GM21515 (cell line): ENCODE results near the gene MKRN1.
A peak's percentile ranks its signal among the peaks of the same experiment; 100 is the strongest.
"Not testable (repeated sequence)": the region's sequence is repeated elsewhere in the genome, so short reads cannot be mapped to it uniquely, and the experiment has no call there.

Experiments
- ATAC-seq: cut with Tn5 transposase; IDR thresholded peaks from one replicate; pipeline ENCODE4 v1.9.1; 2021; ENCODE audit not compliant: unreplicated experiment

Gene MKRN1, protein sequence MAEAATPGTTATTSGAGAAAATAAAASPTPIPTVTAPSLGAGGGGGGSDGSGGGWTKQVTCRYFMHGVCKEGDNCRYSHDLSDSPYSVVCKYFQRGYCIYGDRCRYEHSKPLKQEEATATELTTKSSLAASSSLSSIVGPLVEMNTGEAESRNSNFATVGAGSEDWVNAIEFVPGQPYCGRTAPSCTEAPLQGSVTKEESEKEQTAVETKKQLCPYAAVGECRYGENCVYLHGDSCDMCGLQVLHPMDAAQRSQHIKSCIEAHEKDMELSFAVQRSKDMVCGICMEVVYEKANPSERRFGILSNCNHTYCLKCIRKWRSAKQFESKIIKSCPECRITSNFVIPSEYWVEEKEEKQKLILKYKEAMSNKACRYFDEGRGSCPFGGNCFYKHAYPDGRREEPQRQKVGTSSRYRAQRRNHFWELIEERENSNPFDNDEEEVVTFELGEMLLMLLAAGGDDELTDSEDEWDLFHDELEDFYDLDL

DNA sequence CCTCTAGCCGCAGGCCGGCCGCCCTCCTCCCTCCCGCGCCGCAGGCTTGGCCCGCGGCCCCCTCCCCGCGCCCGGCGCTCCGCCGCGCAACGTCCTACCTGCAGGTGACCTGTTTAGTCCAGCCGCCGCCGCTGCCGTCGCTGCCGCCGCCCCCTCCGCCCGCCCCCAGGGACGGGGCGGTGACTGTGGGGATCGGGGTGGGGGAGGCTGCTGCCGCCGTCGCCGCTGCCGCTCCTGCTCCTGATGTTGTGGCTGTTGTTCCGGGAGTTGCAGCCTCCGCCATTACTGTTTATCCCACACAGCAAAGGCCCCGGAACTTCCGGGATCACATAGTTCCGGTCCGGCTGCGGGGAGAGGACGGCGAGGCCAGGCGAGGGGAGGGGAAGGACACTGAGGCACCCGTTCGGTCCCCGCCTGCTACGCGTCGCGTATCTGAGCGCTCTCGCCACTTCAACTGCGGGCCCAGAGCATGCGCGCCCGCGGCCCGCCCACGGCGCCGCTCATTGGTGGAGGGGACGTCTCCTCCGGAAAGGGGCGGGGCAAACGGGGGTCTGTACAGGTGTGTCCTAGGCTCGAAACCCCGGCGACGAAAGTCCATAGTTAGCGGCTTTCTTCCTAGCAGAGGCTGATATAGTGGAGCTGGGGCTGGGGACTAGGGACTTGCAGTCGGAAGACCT, at the start of gene MKRN1:
TSS of gene MKRN1 (minus strand) at position 444 of the 677 bp plus-strand sequence. CDS start at position 283, 161 bp downstream.
- ATAC-seq: peak; percentile 94

- ATAC-seq: no peak
Measured at GRCh38 chr7:140526787-140527664, 47.7 kb upstream of the MKRN1 start.

- ATAC-seq: no peak
Measured at GRCh38 chr7:140526214-140526613, 46.9 kb upstream of the MKRN1 start.

GRCh38 chr7:140525743-140526142, 46.4 kb upstream of the MKRN1 start:
- no peak for ATAC-seq

- ATAC-seq: no peak
Measured at GRCh38 chr7:140521421-140521820, 42.1 kb upstream of the MKRN1 start.

DNA sequence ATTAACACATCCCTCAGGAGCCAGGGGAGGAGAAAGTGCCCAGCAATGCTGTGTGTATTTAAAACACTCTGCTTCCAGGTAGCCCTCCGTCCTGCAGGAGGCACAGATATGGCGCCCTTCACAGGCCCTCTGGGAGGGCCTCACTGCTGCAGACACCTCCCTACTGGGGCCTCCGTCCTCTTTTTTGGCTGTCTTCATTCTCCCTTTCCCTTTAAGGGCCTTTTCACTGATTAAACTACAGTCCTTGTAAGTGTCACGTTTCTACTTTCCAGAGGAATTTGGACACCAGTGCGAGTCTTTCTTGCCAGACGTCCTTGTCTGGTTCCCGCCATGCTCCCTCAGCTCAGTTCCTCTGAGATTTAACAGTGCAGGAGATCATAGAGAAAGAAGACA, 39.7 kb upstream of the MKRN1 start:
- ATAC-seq: no peak

DNA sequence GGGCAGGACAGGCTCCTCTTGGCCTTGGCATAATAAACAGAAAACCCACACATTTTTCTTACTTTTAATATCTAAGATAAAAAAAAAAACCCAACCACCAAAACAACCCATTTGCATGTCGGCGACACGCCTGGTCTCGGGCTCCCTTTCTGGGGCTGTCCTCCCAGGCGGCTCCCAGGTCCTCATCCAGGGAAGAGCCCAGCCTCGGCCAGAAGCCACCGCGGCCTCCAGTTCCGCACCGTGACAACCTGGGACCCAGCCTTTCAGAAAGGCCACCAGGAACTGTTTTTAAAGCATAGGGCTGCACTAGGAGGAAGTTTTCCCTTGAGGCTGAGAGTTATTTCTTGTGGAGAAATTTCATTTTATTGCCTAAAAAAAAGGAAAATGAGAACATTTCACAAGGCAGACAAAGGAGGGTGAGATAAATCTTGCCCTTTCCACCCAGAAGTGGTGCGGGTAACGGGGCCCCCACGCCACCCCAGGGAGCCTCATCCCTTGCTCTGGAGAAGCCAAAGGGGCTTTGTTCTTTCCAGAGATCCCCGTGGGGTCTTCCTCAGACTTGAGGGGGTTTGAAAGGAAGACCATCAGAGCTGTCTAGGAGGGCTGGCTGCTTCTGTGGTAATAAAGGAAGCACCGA, 39.2 kb upstream of the MKRN1 start:
- ATAC-seq: no peak

DNA sequence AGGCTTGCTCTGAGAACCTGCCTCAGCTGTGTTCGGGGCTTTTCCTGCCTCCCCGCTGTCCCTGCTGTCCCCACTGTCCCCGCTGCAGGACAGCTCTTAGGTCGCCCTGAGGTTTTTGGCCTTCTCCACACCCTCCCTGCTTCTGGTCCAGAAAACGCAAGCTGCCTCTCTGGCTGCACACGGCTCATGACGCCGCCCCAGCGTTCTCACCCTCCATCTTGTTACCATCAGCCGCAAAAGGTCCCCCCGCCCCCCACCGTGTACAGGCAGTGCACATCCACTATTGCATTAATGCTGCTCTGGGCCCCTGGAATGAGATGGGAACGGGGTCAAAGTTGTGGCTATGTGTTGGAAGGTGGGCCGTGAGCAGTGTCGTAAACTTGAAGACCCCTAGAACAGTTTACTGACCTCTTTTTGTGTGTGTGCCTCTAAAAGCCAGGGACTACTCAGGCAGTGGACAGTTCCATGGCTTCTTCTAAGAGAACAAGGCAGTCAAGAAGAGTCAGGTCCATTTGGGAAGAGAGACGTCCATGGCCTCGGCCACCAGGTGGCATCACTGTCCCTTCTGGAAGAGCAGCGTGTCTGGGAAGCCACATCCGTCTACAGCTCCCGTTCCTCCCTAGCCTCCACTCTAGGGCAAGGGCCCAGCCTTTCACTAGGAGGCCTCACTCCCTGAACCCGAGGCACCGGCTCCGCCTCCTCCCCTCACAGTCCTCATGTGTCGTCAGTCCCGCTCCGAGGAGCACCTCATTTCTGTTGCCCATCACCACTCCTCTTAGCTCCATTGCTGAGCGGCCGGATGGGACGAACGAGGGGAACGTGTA, 38.5 kb upstream of the MKRN1 start:
- no peak for ATAC-seq

DNA sequence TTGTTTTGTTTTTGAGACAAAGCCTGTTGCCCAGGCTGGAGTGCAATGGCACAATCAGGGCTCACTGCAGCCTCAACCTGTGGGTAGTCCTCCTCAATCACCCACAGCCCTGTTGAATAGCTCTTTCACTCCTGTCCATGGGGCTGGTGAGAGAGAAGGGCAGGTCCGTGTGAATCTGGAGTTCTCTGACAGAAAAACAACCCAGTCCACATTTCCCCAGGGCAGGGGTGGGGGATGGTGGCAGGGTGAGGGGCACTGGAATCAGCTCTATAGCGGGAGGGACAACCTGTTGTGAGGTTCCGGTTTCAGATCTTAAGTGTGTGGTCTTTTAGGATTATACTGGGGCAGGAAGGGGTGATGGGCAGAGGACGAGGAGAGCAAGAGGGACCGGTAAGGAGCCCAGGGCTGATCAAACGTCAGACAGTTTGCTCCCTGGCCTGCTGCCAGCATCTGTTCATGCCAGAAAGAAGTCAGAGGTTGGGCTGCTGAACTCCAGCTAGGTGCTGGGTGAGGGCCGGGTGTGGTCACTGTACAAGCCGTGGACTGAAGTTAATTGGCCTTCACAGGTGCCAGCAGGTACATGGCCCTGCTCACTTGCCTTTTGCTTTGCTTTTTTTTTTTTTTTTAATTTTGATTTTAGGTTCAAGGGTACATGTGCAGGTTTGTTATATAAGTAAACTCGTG, 33.2 kb upstream of the MKRN1 start:
- ATAC-seq: no peak

DNA sequence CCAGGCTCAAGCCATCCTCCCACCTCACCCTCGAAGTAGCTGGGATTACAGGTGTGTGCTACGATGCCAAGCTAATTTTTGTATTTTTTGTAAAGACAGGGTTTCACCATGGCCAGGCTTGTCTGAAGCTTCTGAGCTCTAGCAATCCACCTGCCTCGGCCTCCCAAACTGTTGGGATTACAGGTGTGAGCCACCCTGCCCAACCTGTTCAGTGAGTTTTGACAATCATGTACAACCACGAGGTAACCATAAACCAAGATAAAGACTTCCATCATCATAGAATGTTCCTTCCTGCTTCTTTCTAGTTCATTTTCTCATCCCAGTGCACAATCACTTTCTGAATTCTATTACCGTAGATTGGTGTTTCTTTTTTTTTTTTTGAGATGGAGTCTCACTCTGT, 30.5 kb upstream of the MKRN1 start:
- ATAC-seq: no peak

DNA sequence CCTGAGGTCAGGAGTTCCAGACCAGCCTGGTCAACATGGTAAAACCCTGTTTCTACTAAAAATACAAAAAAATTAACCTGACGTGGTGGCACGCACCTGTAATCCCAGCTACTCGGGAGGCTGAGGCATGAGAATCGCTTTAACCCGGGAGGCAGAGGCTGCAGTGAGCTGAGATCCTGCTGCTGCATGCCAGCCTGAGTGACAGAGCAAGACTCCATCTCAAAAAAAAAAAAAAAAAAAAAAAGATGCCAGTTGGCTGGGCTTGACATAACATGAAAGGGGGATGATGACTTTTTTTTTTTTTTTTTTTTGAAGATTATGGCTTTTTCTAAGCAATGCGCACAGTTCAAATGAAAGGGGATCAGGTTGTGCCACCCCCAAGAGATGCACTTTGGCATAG, 28.3 kb upstream of the MKRN1 start:
- ATAC-seq: not testable (repeated sequence)

- ATAC-seq: no peak
Measured at GRCh38 chr7:140506788-140507464, 27.6 kb upstream of the MKRN1 start.

- ATAC-seq: no peak
Measured at GRCh38 chr7:140501966-140502365, 22.7 kb upstream of the MKRN1 start.

GRCh38 chr7:140497807-140498206, 18.5 kb upstream of the MKRN1 start:
- not testable (repeated sequence) for ATAC-seq

DNA sequence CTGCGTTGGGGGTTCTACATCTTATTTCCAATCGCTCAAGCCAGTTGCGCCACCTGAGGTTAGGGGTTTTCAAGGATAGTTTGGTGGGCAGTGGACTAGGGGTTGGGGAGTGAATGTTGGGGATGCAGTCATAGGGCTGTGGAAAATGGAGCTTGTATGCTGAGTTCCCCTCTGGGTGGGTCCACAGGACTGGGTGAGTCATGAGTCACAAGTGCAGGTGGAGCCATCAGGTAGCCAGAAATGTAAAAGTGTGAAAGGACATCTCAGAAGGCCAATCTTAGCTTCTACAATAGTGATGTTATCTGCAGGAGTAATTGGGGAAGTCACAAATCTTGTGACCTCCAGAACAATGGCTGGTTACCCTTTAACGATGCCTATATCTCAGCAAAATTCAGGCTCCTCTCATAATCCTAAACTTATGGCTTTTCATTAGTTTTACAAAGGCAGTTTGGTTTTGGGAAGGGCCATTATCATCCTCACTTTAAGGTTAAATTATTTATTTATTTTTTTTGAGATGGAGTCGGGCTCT, 18.0 kb upstream of the MKRN1 start:
- no peak for ATAC-seq

DNA sequence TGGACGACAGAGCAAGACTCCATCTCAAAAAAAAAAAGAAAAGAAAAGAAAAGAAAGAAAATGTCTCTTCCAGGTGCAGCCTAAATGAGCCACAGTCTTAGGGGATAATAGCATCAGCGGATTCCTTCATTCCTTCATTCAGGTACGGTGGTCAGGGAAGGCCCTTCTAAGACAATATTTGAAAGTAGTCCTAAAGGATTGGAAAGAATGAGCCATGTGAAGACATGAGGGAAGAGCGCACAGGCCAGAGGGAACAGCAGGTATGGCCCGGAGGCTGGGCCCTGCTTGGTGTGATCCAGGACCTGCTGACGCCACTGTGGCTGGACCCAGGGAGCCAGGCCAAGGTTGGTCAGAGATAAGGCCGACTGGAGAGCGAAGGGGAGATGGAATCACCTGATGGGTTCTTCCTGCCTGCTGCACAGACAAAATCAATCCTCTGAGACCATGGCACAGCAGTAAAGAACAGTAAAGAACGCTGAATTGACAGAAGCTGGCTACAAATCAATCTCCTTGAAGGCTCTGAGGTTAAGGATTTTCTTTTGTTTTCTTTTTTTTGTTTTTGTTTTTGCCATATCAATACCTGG, 16.3 kb upstream of the MKRN1 start:
- ATAC-seq: no peak

DNA sequence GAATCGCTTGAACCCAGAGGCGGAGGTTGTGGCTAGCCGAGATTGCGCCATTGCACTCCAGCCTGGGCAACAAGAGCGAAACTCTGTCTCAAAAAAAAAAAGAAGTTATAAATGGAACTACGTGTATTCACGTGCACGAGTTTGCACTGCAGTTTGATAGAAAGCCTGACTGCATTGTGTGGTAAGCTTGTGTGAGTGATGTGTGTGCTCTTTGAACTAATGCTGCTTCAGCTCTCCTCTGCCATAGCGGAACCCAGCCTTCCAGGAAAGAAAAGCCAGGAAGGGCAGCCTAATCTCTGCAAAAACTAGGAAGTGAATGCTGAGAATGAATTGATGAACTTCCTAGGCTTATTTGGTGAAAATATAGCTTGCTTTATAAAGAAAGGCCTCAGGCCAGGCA, 15.6 kb upstream of the MKRN1 start:
- ATAC-seq: no peak

GRCh38 chr7:140489026-140489359, 9.7 kb upstream of the MKRN1 start:
- ATAC-seq: no peak
